GM21515 (cell line): ENCODE measurements around the gene AP3S2.
"Not testable (repeated sequence)": the region's sequence is repeated elsewhere in the genome, so short reads cannot be mapped to it uniquely, and the experiment has no call there.

Experiments used
- ATAC-seq: cut with Tn5 transposase; IDR thresholded peaks from one replicate; pipeline ENCODE4 v1.9.1; 2021; ENCODE audit not compliant: unreplicated experiment

AP3S2 gene

GRCh38 chr15:89893696-89894447 is at the start of gene AP3S2:
Gene AP3S2, minus strand, starts transcription at chr15:89893994. Its CDS starts 45 bp downstream, at chr15:89893949.
- ATAC-seq, result peak; percentile 86

- ATAC-seq, result no peak
Measured at GRCh38 chr15:89939910-89940309, 46.1 kb upstream of the AP3S2 start.

GRCh38 chr15:89939377-89939776 is 45.6 kb upstream of the AP3S2 start:
- ATAC-seq, result not testable (repeated sequence)

GRCh38 chr15:89937365-89938350 is 43.9 kb upstream of the AP3S2 start:
- ATAC-seq, result no peak

- ATAC-seq, result no peak
Measured at GRCh38 chr15:89936786-89937265, 43.0 kb upstream of the AP3S2 start.

- ATAC-seq, result no peak
Measured at GRCh38 chr15:89936051-89936785, 42.4 kb upstream of the AP3S2 start.

GRCh38 chr15:89932880-89933279 is 39.1 kb upstream of the AP3S2 start:
- no peak for ATAC-seq

- ATAC-seq, result no peak
Measured at GRCh38 chr15:89928421-89928820, 34.6 kb upstream of the AP3S2 start.

GRCh38 chr15:89926158-89926557 is 32.4 kb upstream of the AP3S2 start:
- no peak for ATAC-seq

GRCh38 chr15:89917442-89918101 is 23.8 kb upstream of the AP3S2 start:
- ATAC-seq, result no peak

- ATAC-seq, result no peak
Measured at GRCh38 chr15:89916660-89917059, 22.9 kb upstream of the AP3S2 start.

- ATAC-seq, result no peak
Measured at GRCh38 chr15:89912674-89913396, 19.0 kb upstream of the AP3S2 start, which contains the start of gene ARPIN. Gene ARPIN, minus strand, starts transcription at chr15:89912952. Its CDS starts 117 bp downstream, at chr15:89912835.

GRCh38 chr15:89912145-89912673 is 18.4 kb upstream of the AP3S2 start:
- ATAC-seq, result no peak

- no peak for ATAC-seq
Measured at GRCh38 chr15:89910891-89911626, 17.3 kb upstream of the AP3S2 start.

GRCh38 chr15:89909611-89910010 is 15.8 kb upstream of the AP3S2 start:
- no peak for ATAC-seq

- ATAC-seq, result no peak
Measured at GRCh38 chr15:89908226-89908625, 14.4 kb upstream of the AP3S2 start.

- ATAC-seq, result no peak
Measured at GRCh38 chr15:89907289-89907688, 13.5 kb upstream of the AP3S2 start.

- no peak for ATAC-seq
Measured at GRCh38 chr15:89905846-89906378, 12.1 kb upstream of the AP3S2 start.
